Smooth muscle cell of trachea (primary cell): ENCODE measurements around the gene NDUFB2. TPM values are rescaled to one million over a fixed set of nuclear protein-coding genes. Genes with fewer than 3 reads are reported as not detected.

Experiments
- total RNA-seq: library from RNA; depleted of rRNA; stranded (reverse); fragments of >200 nt; gene quantifications from 2 replicates; pipeline ENCODE4 v1.2.1, GENCODE V29; 2014

The NDUFB2 gene
- total RNA-seq = 69.1 and 170 TPM in 2 replicates

GRCh38 chr7:140696680-140697446 is at the start of gene NDUFB2:
Gene NDUFB2, plus strand, starts transcription at chr7:140696708. Its CDS starts 37 bp downstream, at chr7:140696745.

DNA sequence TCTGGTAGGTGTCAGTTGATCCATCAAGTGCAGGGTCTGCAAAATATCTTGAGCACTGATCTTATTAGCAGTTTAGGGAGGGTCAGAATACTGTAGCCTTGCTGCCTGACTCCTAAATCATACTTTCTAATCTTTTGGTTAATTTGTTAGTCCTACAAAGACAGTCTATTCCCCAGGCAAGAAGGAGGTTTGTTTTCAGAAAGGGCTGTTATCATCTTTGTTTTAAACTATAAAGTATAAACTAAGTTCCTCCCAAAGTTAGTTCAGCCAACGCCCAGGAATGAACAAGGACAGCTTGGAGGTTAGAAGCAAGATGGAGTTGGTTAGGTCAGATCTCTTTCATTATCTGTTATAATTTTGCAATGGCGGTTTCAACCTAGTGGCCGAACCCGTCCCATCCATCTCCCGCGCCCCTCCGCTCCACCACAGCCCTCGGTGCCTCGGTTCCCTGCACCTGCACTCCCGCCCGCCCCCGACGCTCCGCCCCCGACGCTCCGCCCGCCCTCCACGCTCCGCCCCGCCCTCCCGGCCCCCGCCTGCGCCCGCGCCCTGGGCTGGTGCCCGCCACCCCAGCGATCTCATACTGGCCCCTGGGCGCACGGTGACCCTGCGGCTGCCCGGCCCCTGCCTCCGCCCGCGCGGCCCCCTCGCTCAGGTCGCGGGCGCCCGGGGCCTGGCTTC is 24.0 kb upstream of the NDUFB2 start, which contains the start of gene ADCK2:
ADCK2 (plus strand) TSS at position 564 of the 681 bp plus-strand sequence. CDS start 386 bp downstream, outside the sequence.

Other genes starting within 250 kb of the NDUFB2 start
- 72.9 and 83.4 TPM in 2 replicates for gene MKRN1, start 217.2 kb upstream of the NDUFB2 start, total RNA-seq
- 34.9 and 69.6 TPM in 2 replicates for gene DENND2A, start 55.9 kb upstream of the NDUFB2 start, total RNA-seq
- gene ADCK2, start 23.8 kb upstream of the NDUFB2 start, total RNA-seq = 21.5 and 31.8 TPM in 2 replicates
- 23.8 and 25.6 TPM in 2 replicates for gene BRAF, start 228.2 kb downstream of the NDUFB2 start, total RNA-seq